ENCODE measurements around the gene ANTKMT. TPM values are rescaled to one million over a fixed set of nuclear protein-coding genes. Genes with fewer than 3 reads are reported as not detected.

Gene ANTKMT
- total and polyA plus RNA-seq, 2 donors from 2014 or later = 44.1 to 70.4 TPM

- H3K4me3 ChIP-seq (ENCODE audit: low read length in 3 of 3) = no peak overlapping the region
- intact Hi-C loops (cut with DNase I) = no loop called here
- no peak for DNase-seq
- no peak for TF ChIP-seq CTCF (IDR thresholded peaks at IDR 0.05; ENCODE audit: borderline replicate concordance, extremely low read depth, insufficient read depth)
- H3K27ac ChIP-seq (ENCODE audit: low read depth in 2 of 2, low read length in 2 of 2) = no peak overlapping the region
- no peaks in the 10 kb centered on the region for H3K9me3 ChIP-seq (ENCODE audit: control insufficient read depth in 2 of 3, insufficient read depth in 1 of 3, low read length in 3 of 3)
- peaks cover 5 to 22% (median 8%) of the 10 kb centered on the region in 3 donors for H3K36me3 ChIP-seq (ENCODE audit: control insufficient read depth in 2 of 3, insufficient read depth in 3 of 3, low read length in 3 of 3)
- H3K9ac ChIP-seq (ENCODE audit: low read length in 3 of 3) = no peak overlapping the region
- FAIRE-seq = no peak
- no peaks in the 10 kb centered on the region for H3K27me3 ChIP-seq (ENCODE audit: control insufficient read depth, insufficient read depth, low read length)
- H3K4me1 ChIP-seq (ENCODE audit: control insufficient read depth in 2 of 3, insufficient read depth in 2 of 3, low read depth in 1 of 3, low read length in 3 of 3) = peaks cover 0 to 49% (median 12%) of the 10 kb centered on the region in 3 donors
Measured at GRCh38 chr16:684961-685696, 35.8 kb upstream of the ANTKMT start.

GRCh38 chr16:685967-686366 lies 35.0 kb upstream of the ANTKMT start:
- DNase-seq (no peak), FAIRE-seq (no peak)
- Histone ChIP-seq H3K27ac (ENCODE audit: low read depth in 2 of 2, low read length in 2 of 2) (no peak overlapping the region), H3K27me3 (ENCODE audit: control insufficient read depth, insufficient read depth, low read length) (no peaks in the 10 kb centered on the region), H3K4me3 (ENCODE audit: low read length in 3 of 3) (no peak overlapping the region), H3K36me3 (ENCODE audit: control insufficient read depth in 2 of 3, insufficient read depth in 3 of 3, low read length in 3 of 3) (peaks cover 5 to 22% (median 8%) of the 10 kb centered on the region in 3 donors), H3K9me3 (ENCODE audit: control insufficient read depth in 2 of 3, insufficient read depth in 1 of 3, low read length in 3 of 3) (no peaks in the 10 kb centered on the region), H3K4me1 (ENCODE audit: control insufficient read depth in 2 of 3, insufficient read depth in 2 of 3, low read depth in 1 of 3, low read length in 3 of 3) (peaks cover 0 to 46% (median 12%) of the 10 kb centered on the region in 3 donors), H3K9ac (ENCODE audit: low read length in 3 of 3) (no peak overlapping the region)
- intact Hi-C loops (cut with DNase I) = no loop called here
- TF ChIP-seq CTCF (IDR thresholded peaks at IDR 0.05; ENCODE audit: borderline replicate concordance, extremely low read depth, insufficient read depth) = no peak

GRCh38 chr16:686459-687260 lies 34.3 kb upstream of the ANTKMT start:
- Histone ChIP-seq H3K27me3 (ENCODE audit: control insufficient read depth, insufficient read depth, low read length) (no peaks in the 10 kb centered on the region), H3K36me3 (ENCODE audit: control insufficient read depth in 2 of 3, insufficient read depth in 3 of 3, low read length in 3 of 3) (peaks cover 5 to 18% (median 8%) of the 10 kb centered on the region in 3 donors), H3K9me3 (ENCODE audit: control insufficient read depth in 2 of 3, insufficient read depth in 1 of 3, low read length in 3 of 3) (no peaks in the 10 kb centered on the region), H3K9ac (ENCODE audit: low read length in 3 of 3) (no peak overlapping the region), H3K4me3 (ENCODE audit: low read length in 3 of 3) (no peak overlapping the region), H3K4me1 (ENCODE audit: control insufficient read depth in 2 of 3, insufficient read depth in 2 of 3, low read depth in 1 of 3, low read length in 3 of 3) (peaks cover 0 to 39% (median 5%) of the 10 kb centered on the region in 3 donors), H3K27ac (ENCODE audit: low read depth in 2 of 2, low read length in 2 of 2) (no peak overlapping the region)
- intact Hi-C loops (cut with DNase I) = no loop called here
- FAIRE-seq (no peak), DNase-seq (no peak)
- no peak for TF ChIP-seq CTCF (IDR thresholded peaks at IDR 0.05; ENCODE audit: borderline replicate concordance, extremely low read depth, insufficient read depth)

Data from kidney (tissue), 14 donors.